Dermis microvascular lymphatic vessel endothelial cell (primary cell): ENCODE measurements around the gene PPP4R3A. TPM values are rescaled to one million over a fixed set of nuclear protein-coding genes. Genes with fewer than 3 reads are reported as not detected.
"Not testable (repeated sequence)": the region's sequence is repeated elsewhere in the genome, so short reads cannot be mapped to it uniquely, and the experiment has no call there.

Experiments used
- DNase-seq, 2 donors: peaks; one replicate each; pipeline versions ENCODE4 v3.0.0 to v3.0.0-alpha.2; 2010; ENCODE audit warnings: low read depth in 2 of 2
- total RNA-seq: library from RNA; depleted of rRNA; stranded (reverse); fragments of >200 nt; gene quantifications from 2 replicates; pipeline ENCODE4 v1.2.1, GENCODE V29; 2014

Gene PPP4R3A
- 58.9 and 61.7 TPM in 2 replicates for total RNA-seq

- DNase-seq, result peak; percentile 89 to 97
Measured at GRCh38 chr14:91510171-91511042, at the start of gene PPP4R3A. Gene PPP4R3A, minus strand, starts transcription at chr14:91510310. Its CDS starts 663 bp downstream, at chr14:91509647.

GRCh38 chr14:91555531-91555930 lies 45.4 kb upstream of the PPP4R3A start:
- no peak for DNase-seq

- DNase-seq, result no peak
Measured at GRCh38 chr14:91554535-91555332, 44.6 kb upstream of the PPP4R3A start.

- no peak for DNase-seq
Measured at GRCh38 chr14:91548108-91548507, 38.0 kb upstream of the PPP4R3A start.

- no peak for DNase-seq
Measured at GRCh38 chr14:91545946-91546716, 36.0 kb upstream of the PPP4R3A start.

- no peak for DNase-seq
Measured at GRCh38 chr14:91545204-91545603, 35.1 kb upstream of the PPP4R3A start.

- DNase-seq, result no peak
Measured at GRCh38 chr14:91536327-91536726, 26.2 kb upstream of the PPP4R3A start.

GRCh38 chr14:91534059-91534458 lies 23.9 kb upstream of the PPP4R3A start:
- not testable (repeated sequence) for DNase-seq

GRCh38 chr14:91533623-91534022 lies 23.5 kb upstream of the PPP4R3A start:
- DNase-seq, result no peak

- DNase-seq, result no peak
Measured at GRCh38 chr14:91523972-91524371, 13.9 kb upstream of the PPP4R3A start.

- no peak for DNase-seq
Measured at GRCh38 chr14:91521061-91521640, 11.0 kb upstream of the PPP4R3A start.

GRCh38 chr14:91520138-91520537 lies 10.0 kb upstream of the PPP4R3A start:
- no peak for DNase-seq

GRCh38 chr14:91519239-91520036 lies 9.3 kb upstream of the PPP4R3A start:
- no peak for DNase-seq

- no peak for DNase-seq
Measured at GRCh38 chr14:91516663-91517388, 6.7 kb upstream of the PPP4R3A start.

GRCh38 chr14:91515979-91516378 lies 5.9 kb upstream of the PPP4R3A start:
- DNase-seq, result no peak

- DNase-seq, result no peak
Measured at GRCh38 chr14:91511043-91511383, 903 bp upstream of the PPP4R3A start.

- no peak for DNase-seq
Measured at GRCh38 chr14:91509878-91510170, 286 bp downstream of the PPP4R3A start.

GRCh38 chr14:91509083-91509877 lies 830 bp downstream of the PPP4R3A start:
- DNase-seq, result peak in 1 of 2 donors; percentile 19

- DNase-seq, result no peak
Measured at GRCh38 chr14:91508105-91508504, 2.0 kb downstream of the PPP4R3A start.
